DOHH2 (cell line): ENCODE results near the gene APC.
A peak's percentile ranks its signal among the peaks of the same experiment; 100 is the strongest.

Source experiments
- H3F3A ChIP-seq: fragments of 200-600 bp; sonication (generic), shearing (Covaris generic); 2 replicates; pipeline ENCODE4 v1.6.0; 2016; ENCODE audit warnings: antibody characterized with exemption, mild to moderate bottlenecking; ENCODE audit not compliant: control insufficient read depth, insufficient read depth
- H3K27ac ChIP-seq: fragments of 200-600 bp; sonication (generic); 2 replicates; pipeline ENCODE4 v1.5.1; 2014; ENCODE audit warnings: low read depth, mild to moderate bottlenecking, low read length, moderate library complexity
- H3K27me3 ChIP-seq: fragments of 200-600 bp; sonication (generic); 2 replicates; pipeline ENCODE4 v1.6.1; 2014; ENCODE audit warnings: mild to moderate bottlenecking, low read length, mixed read lengths; ENCODE audit not compliant: control insufficient read depth
- H3K36me3 ChIP-seq: fragments of 200-600 bp; sonication (generic); 2 replicates; pipeline ENCODE4 v1.6.1; 2014; ENCODE audit warnings: mild to moderate bottlenecking, low read length, moderate library complexity, mixed read lengths; ENCODE audit not compliant: control insufficient read depth
- H3K4me1 ChIP-seq: fragments of 200-600 bp; sonication (generic); 2 replicates; pipeline ENCODE4 v1.6.1; 2014; ENCODE audit warnings: mild to moderate bottlenecking, low read length, mixed read lengths; ENCODE audit not compliant: control insufficient read depth
- H3K4me2 ChIP-seq: fragments of 200-600 bp; sonication (generic); 2 replicates; pipeline ENCODE4 v1.6.0; 2014; ENCODE audit warnings: mild to moderate bottlenecking, low read length, moderate library complexity
- H3K4me3 ChIP-seq: fragments of 200-600 bp; sonication (generic); 2 replicates; pipeline ENCODE4 v1.5.1; 2014; ENCODE audit warnings: mild to moderate bottlenecking, low read length, mixed read lengths
- H3K79me2 ChIP-seq: fragments of 200-600 bp; sonication (generic); 2 replicates; pipeline ENCODE4 v1.6.1; 2014; ENCODE audit warnings: mild to moderate bottlenecking, low read length, mixed read lengths; ENCODE audit not compliant: control insufficient read depth
- H3K9me2 ChIP-seq: fragments of 200-600 bp; sonication (generic); replicated peaks from 2 replicates; pipeline ENCODE4 v1.6.1; 2014; ENCODE audit warnings: mild to moderate bottlenecking, low read length, mixed read lengths; ENCODE audit not compliant: control insufficient read depth
- H3K9me3 ChIP-seq: fragments of 200-600 bp; sonication (generic); 2 replicates; pipeline ENCODE4 v1.6.1; 2014; ENCODE audit warnings: antibody characterized with exemption, low read length, mixed read lengths; ENCODE audit not compliant: control insufficient read depth, insufficient read depth
- H4K20me1 ChIP-seq: fragments of 200-600 bp; sonication (generic); 2 replicates; pipeline ENCODE4 v1.6.0; 2014; ENCODE audit warnings: low read depth, mild to moderate bottlenecking, antibody characterized with exemption, low read length, moderate library complexity; ENCODE audit not compliant: control insufficient read depth, insufficient read depth
- EZH2phosphoT487 ChIP-seq: fragments of 200-600 bp; sonication (generic); IDR thresholded peaks from 2 replicates; pipeline ENCODE4 v1.6.1; 2017; ENCODE audit warnings: borderline replicate concordance, mild to moderate bottlenecking, antibody characterized with exemption, low read length, moderate library complexity, mixed read lengths
- TF ChIP-seq, protein P1 (sequence below): fragments of 200-600 bp; sonication (generic); IDR thresholded peaks from one replicate; pipeline ENCODE4 v1.5.1; 2014; ENCODE audit warnings: antibody characterized with exemption, mild to moderate bottlenecking, low read depth, low read length; ENCODE audit not compliant: poor library complexity, severe bottlenecking

APC gene

DNA sequence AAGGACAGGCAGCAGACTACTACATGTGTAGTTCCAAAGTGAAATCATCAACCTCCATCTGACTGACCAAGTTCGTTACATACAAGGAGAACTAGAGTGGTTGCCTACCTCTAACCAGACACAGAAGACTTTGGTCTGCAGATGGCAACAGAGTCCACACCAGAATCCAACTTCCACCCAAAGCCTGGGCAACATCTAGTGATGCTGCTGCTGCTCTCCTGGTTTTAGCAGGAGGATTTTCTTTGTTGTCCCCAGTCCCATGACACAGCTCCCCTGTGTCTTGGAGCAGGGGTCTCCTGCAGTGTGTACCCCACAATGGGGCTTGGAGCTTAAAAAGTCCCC lies 46.4 kb upstream of the APC start:
- H3K79me2 ChIP-seq, result no peaks in the 10 kb centered on the region
- H3K4me2 ChIP-seq, result no peak overlapping the region
- no peaks in the 10 kb centered on the region for H3K9me3 ChIP-seq
- H3K27ac ChIP-seq, result no peak overlapping the region
- no peaks in the 10 kb centered on the region for H3K27me3 ChIP-seq
- no peaks in the 10 kb centered on the region for H3K36me3 ChIP-seq
- peaks cover 9% of the 10 kb centered on the region; the same call in 1 of the 2 replicates for H3K4me1 ChIP-seq
- no peak overlapping the region for H3K4me3 ChIP-seq
- no peak for TF ChIP-seq EZH2phosphoT487
- TF ChIP-seq, protein P1, sequence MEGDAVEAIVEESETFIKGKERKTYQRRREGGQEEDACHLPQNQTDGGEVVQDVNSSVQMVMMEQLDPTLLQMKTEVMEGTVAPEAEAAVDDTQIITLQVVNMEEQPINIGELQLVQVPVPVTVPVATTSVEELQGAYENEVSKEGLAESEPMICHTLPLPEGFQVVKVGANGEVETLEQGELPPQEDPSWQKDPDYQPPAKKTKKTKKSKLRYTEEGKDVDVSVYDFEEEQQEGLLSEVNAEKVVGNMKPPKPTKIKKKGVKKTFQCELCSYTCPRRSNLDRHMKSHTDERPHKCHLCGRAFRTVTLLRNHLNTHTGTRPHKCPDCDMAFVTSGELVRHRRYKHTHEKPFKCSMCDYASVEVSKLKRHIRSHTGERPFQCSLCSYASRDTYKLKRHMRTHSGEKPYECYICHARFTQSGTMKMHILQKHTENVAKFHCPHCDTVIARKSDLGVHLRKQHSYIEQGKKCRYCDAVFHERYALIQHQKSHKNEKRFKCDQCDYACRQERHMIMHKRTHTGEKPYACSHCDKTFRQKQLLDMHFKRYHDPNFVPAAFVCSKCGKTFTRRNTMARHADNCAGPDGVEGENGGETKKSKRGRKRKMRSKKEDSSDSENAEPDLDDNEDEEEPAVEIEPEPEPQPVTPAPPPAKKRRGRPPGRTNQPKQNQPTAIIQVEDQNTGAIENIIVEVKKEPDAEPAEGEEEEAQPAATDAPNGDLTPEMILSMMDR, result no peak
- no peaks in the 10 kb centered on the region for H3F3A ChIP-seq
- H3K9me2 ChIP-seq, result no peaks in the 10 kb centered on the region
- H4K20me1 ChIP-seq, result no peaks in the 10 kb centered on the region

DNA sequence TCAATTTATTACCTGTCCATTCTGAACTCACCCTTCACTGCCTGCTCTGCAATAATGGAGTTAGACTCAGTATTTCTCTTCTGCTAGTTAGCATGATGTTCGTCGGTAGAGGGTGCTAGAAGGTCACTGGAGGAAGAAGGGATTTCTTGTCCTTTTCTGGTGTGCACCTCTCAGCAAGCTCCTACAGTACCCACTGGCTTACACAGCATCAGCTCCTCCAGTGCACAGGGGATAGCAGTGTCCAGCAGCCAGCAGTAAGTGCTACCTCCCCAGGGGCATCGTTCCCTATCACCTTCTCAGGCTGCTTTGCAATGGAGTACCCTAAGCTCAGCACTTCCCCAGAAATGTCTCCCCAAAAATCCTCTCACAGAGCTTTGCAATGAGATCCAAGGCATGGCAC lies 45.9 kb upstream of the APC start:
- Histone ChIP-seq H3K4me3 (no peak overlapping the region), H4K20me1 (no peaks in the 10 kb centered on the region), H3K27ac (no peak overlapping the region), H3K9me2 (no peaks in the 10 kb centered on the region), H3K79me2 (no peaks in the 10 kb centered on the region), H3K36me3 (no peaks in the 10 kb centered on the region), H3K27me3 (no peaks in the 10 kb centered on the region), H3F3A (no peaks in the 10 kb centered on the region), H3K9me3 (no peaks in the 10 kb centered on the region), H3K4me1 (peaks cover 6% of the 10 kb centered on the region; the same call in 1 of the 2 replicates), H3K4me2 (no peak overlapping the region)
- TF ChIP-seq EZH2phosphoT487, result no peak
- TF ChIP-seq, protein P1, result peak; percentile 77

DNA sequence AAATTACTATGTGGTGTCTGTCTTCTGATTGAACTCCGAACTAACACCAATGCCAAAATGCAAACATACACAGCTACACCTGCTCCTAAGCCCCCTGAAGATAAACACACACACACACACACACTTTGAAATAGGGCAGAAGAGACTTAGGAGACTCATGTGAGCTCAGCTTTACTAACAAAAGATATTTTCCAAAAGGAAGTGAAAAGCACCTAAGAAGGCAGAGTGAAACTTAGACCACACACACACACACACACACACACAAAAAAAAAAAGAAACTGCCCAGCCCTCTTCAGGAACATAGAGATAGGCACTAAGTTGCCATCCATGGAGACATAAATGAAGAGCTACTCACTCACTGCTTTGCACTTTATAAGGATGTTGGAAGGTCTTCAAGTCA lies 45.2 kb upstream of the APC start:
- no peaks in the 10 kb centered on the region for H4K20me1 ChIP-seq
- TF ChIP-seq EZH2phosphoT487, result no peak
- TF ChIP-seq, protein P1, result no peak
- no peaks in the 10 kb centered on the region for H3K36me3 ChIP-seq
- no peaks in the 10 kb centered on the region for H3K9me3 ChIP-seq
- H3K9me2 ChIP-seq, result no peaks in the 10 kb centered on the region
- H3K27me3 ChIP-seq, result no peaks in the 10 kb centered on the region
- H3F3A ChIP-seq, result no peaks in the 10 kb centered on the region
- H3K4me2 ChIP-seq, result no peak overlapping the region
- no peak overlapping the region for H3K4me3 ChIP-seq
- no peak overlapping the region for H3K27ac ChIP-seq
- 0 out of 2 replicates have a peak, but pooled peaks cover 5% of the 10 kb centered on the region for H3K4me1 ChIP-seq
- H3K79me2 ChIP-seq, result no peaks in the 10 kb centered on the region

DNA sequence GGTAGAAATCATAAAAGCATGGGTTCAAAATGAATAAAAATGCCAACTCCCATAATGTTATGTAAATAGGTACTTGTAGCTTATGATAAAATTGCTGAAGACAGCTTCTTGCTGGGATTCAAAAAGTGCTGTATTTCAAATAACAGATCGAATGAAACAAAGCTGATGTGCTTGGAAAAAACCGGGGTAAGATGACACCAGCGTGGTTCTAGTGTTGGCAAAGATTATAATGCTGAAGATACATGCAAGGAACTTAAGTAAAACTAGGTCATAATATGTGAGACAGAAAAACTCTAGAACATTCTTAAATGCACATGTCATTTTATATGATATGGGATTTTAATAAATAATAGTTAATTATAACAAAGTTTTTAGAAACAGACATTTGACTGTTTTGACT lies 44.4 kb upstream of the APC start:
- Histone ChIP-seq H3K27ac (no peak overlapping the region), H4K20me1 (no peaks in the 10 kb centered on the region)
- TF ChIP-seq, protein P1, result no peak
- TF ChIP-seq EZH2phosphoT487, result no peak

More for the DNA sequence above, 44.4 kb upstream of the APC start:
- Histone ChIP-seq H3K4me3 (no peak overlapping the region), H3K9me3 (no peaks in the 10 kb centered on the region), H3K79me2 (no peaks in the 10 kb centered on the region), H3K27me3 (no peaks in the 10 kb centered on the region), H3K36me3 (no peaks in the 10 kb centered on the region), H3K4me2 (no peak overlapping the region), H3K4me1 (0 out of 2 replicates have a peak, but pooled peaks cover 5% of the 10 kb centered on the region), H3F3A (no peaks in the 10 kb centered on the region), H3K9me2 (no peaks in the 10 kb centered on the region)
